GM18499 (cell line): ENCODE measurements around the gene ALDH1A1.
"Not testable (repeated sequence)": the region's sequence is repeated elsewhere in the genome, so short reads cannot be mapped to it uniquely, and the experiment has no call there.

Experiments used
- ATAC-seq: cut with Tn5 transposase; IDR thresholded peaks from one replicate; pipeline ENCODE4 v1.9.1; 2021; ENCODE audit warnings: moderate number of reproducible peaks; ENCODE audit not compliant: insufficient read depth, unreplicated experiment

The ALDH1A1 gene

DNA sequence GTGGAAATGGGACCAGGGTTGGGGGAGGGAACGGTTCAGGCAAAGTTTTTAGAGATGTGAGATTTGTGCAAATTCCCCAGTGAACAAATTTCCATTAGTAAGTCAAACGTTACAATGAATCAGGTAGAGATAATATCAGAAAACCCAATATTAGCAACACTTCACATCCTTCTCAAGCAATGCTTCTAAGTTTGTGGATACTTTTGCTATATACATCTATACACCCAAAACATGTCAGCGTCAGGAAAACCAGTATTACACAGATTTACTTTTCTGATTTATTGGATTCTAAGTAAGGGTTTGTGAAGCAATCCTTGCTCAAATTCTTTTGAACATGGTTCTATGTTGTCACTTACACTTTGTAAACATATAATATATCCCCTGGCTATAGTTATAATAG lies 6.5 kb downstream of the ALDH1A1 start:
- no peak for ATAC-seq

DNA sequence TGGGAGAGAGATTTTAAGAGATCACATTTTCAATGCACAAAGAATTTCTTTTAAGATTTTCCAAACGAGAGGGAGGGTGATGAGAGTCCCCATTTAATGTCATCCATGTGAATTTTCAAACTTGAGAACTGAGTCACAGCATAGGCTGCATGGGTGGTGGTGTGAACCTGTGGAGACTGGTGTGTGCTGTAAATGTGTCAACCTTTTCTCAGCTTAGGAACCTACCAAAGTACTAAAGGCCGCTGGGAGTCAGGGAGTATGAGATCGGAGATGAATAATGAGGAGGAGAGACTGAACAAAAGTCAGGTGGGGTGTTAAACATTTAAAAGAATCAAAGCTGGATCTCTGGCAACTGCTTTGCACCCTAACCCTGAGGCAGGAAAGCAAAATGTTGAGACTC lies 7.5 kb downstream of the ALDH1A1 start:
- no peak for ATAC-seq

DNA sequence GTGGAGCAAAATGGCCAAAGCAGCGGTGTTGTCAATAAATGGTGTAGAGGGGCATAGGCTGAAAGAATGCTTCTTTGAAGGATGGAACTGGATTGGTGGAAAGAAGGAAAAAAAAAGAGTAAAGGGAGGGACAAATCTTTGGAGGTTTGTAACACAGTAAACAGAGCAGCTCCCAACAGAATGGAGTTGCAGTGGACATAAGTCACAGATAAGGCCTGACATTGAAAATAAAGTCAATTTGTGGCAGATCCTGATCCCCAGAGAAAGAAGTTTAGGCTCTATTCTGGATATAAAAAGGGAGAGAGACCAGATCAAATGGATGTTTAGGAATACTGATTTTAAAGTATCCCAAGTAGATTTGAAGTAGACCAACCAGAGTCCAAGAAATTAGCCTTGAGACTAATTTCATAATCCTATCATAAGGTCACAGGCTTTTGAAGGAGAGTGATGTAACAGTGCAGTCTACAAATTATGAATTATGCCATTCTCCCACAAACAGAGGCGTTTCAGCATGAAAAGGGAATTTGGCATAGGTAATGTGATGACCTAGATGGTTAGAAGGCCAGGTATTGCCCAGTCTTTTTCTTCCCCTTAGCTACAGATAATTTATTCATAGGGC lies 8.9 kb downstream of the ALDH1A1 start:
- no peak for ATAC-seq

GRCh38 chr9:72942451-72942850 lies 10.4 kb downstream of the ALDH1A1 start:
- no peak for ATAC-seq

- not testable (repeated sequence) for ATAC-seq
These were observed 13.3 kb downstream of the ALDH1A1 start for GRCh38 chr9:72939581-72939980.

DNA sequence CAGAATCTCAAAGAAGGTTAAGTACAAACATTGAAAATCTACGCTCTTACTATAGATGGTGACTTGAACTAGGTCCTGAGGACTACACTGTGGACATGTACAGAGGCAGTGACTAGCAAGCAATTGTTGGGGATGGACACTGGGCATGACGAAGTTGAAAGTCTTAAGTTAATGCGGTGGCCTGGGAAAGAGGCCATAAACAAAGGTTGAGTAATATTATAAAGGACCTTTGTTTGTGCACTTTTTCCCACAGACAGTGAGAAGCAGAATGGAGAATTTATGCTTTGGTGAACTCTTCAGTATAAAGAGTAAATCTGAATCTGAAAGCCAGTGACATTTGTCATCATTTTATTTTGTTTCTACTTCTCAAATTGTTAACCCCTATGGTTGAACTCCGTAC lies 15.3 kb downstream of the ALDH1A1 start:
- ATAC-seq, result no peak

- no peak for ATAC-seq
These were observed 16.2 kb downstream of the ALDH1A1 start for GRCh38 chr9:72936679-72937078.

GRCh38 chr9:72936266-72936665 lies 16.6 kb downstream of the ALDH1A1 start:
- ATAC-seq, result no peak

- ATAC-seq, result no peak
These were observed 17.3 kb downstream of the ALDH1A1 start for GRCh38 chr9:72935595-72935994.

- no peak for ATAC-seq
These were observed 18.9 kb downstream of the ALDH1A1 start for GRCh38 chr9:72933730-72934665.

- no peak for ATAC-seq
These were observed 20.2 kb downstream of the ALDH1A1 start for GRCh38 chr9:72932619-72933018.

GRCh38 chr9:72931897-72932296 lies 21.0 kb downstream of the ALDH1A1 start:
- ATAC-seq, result no peak

GRCh38 chr9:72931437-72931836 lies 21.4 kb downstream of the ALDH1A1 start:
- ATAC-seq, result no peak

GRCh38 chr9:72930828-72931227 lies 22.0 kb downstream of the ALDH1A1 start:
- no peak for ATAC-seq

DNA sequence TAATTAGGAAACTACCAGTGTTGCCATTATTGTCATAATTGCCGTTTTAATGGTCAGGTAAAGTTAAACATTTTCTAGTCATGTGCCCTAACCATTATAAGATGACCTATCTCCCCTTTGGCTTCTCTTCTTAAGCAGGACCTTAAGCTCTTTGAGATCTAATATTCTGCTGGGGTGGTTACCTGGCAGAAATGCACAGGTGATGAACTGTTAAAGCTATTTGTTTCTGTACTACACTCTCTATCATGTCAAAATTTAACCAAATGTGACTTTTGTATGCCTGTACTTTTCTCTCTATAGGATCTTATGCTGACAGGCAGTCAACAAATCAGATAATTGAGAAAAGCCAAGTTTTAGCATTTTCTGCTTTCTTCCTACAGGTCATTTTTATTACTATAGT lies 23.3 kb downstream of the ALDH1A1 start:
- no peak for ATAC-seq

DNA sequence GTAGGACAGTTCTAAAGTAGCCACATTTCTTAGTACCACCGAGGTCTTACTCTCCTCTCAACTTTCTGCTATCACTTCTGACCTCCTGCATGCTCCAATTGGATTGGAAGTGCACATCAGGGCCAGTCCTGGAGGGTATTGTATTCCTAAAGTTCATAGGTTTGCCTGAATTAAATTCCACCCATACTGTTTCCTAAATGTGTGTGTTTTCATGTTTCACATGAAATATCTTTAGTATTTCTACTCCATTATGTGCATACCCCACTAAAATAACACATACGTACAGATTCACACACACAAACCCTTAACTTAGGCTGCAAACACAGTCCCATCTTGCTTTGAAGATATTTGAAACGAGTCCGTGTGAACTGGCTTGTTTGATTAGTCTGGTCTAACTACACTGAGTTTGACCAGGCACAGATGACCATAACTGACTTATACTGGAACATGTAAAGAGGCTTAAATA lies 24.8 kb downstream of the ALDH1A1 start:
- no peak for ATAC-seq

GRCh38 chr9:72926506-72926905 lies 26.3 kb downstream of the ALDH1A1 start:
- ATAC-seq, result no peak

GRCh38 chr9:72925891-72926290 lies 27.0 kb downstream of the ALDH1A1 start:
- no peak for ATAC-seq

- ATAC-seq, result no peak
These were observed 27.6 kb downstream of the ALDH1A1 start for GRCh38 chr9:72925126-72925789.

- no peak for ATAC-seq
These were observed 28.6 kb downstream of the ALDH1A1 start for GRCh38 chr9:72924154-72924790.

- no peak for ATAC-seq
These were observed 29.8 kb downstream of the ALDH1A1 start for GRCh38 chr9:72923077-72923476.
